ENCODE data around the gene KIAA1614.

GRCh38 chr1:180988253-180988752 is 75.6 kb downstream of the KIAA1614 start:
- TF ChIP-seq CTCF (IDR thresholded peaks at IDR 0.05; ENCODE audit: low read depth, low read length): no peak
- TF ChIP-seq EZH2phosphoT487 (IDR thresholded peaks at IDR 0.05; ENCODE audit: low read depth): no peak
